Measurements from ENCODE around the gene MYO1D.

MYO1D gene

GRCh38 chr17:32795339-32795979 is 81.5 kb downstream of the MYO1D start:
- H3K27me3 Mint-ChIP-seq = peaks cover 2% of the 10 kb centered on the region
- no peak overlapping the region for H3K27ac Mint-ChIP-seq
- H3K4me3 Mint-ChIP-seq = no peak overlapping the region
- no peaks in the 10 kb centered on the region for H3K36me3 Mint-ChIP-seq
- no peaks in the 10 kb centered on the region for H3K9me3 Mint-ChIP-seq
- no peaks in the 10 kb centered on the region for H3K4me1 Mint-ChIP-seq

- Mint-ChIP-seq H3K36me3 (no peaks in the 10 kb centered on the region), H3K4me1 (no peaks in the 10 kb centered on the region), H3K27me3 (no peaks in the 10 kb centered on the region)
These were observed 82.2 kb downstream of the MYO1D start for GRCh38 chr17:32794533-32795246.

GRCh38 chr17:32793841-32794240 is 83.1 kb downstream of the MYO1D start:
- H3K9me3 Mint-ChIP-seq = no peaks in the 10 kb centered on the region
- no peak overlapping the region for H3K27ac Mint-ChIP-seq
- no peaks in the 10 kb centered on the region for H3K27me3 Mint-ChIP-seq
- no peak overlapping the region for H3K4me3 Mint-ChIP-seq
- H3K4me1 Mint-ChIP-seq = no peaks in the 10 kb centered on the region
- no peaks in the 10 kb centered on the region for H3K36me3 Mint-ChIP-seq

More at GRCh38 chr17:32794533-32795246, 82.2 kb downstream of the MYO1D start:
- H3K9me3 Mint-ChIP-seq = no peaks in the 10 kb centered on the region
- H3K27ac Mint-ChIP-seq = no peak overlapping the region
- H3K4me3 Mint-ChIP-seq = no peak overlapping the region

- no peak overlapping the region for H3K4me3 Mint-ChIP-seq
- no peaks in the 10 kb centered on the region for H3K9me3 Mint-ChIP-seq
- H3K27me3 Mint-ChIP-seq = no peaks in the 10 kb centered on the region
- no peaks in the 10 kb centered on the region for H3K4me1 Mint-ChIP-seq
- H3K27ac Mint-ChIP-seq = no peak overlapping the region
- no peaks in the 10 kb centered on the region for H3K36me3 Mint-ChIP-seq
These were observed 84.7 kb downstream of the MYO1D start for GRCh38 chr17:32792207-32792606.

- Mint-ChIP-seq H3K4me1 (no peaks in the 10 kb centered on the region), H3K36me3 (no peaks in the 10 kb centered on the region), H3K27ac (no peak overlapping the region), H3K27me3 (no peaks in the 10 kb centered on the region), H3K9me3 (no peaks in the 10 kb centered on the region), H3K4me3 (no peak overlapping the region)
These were observed 90.8 kb downstream of the MYO1D start for GRCh38 chr17:32786169-32786568.

GRCh38 chr17:32784113-32784512 is 92.8 kb downstream of the MYO1D start:
- Mint-ChIP-seq H3K4me3 (no peak overlapping the region), H3K27ac (no peak overlapping the region), H3K27me3 (no peaks in the 10 kb centered on the region), H3K9me3 (no peaks in the 10 kb centered on the region), H3K4me1 (no peaks in the 10 kb centered on the region), H3K36me3 (no peaks in the 10 kb centered on the region)

- Mint-ChIP-seq H3K27me3 (no peaks in the 10 kb centered on the region), H3K4me1 (no peaks in the 10 kb centered on the region), H3K9me3 (no peaks in the 10 kb centered on the region), H3K27ac (no peak overlapping the region), H3K4me3 (no peak overlapping the region), H3K36me3 (no peaks in the 10 kb centered on the region)
These were observed 93.3 kb downstream of the MYO1D start for GRCh38 chr17:32783602-32784001.

- Mint-ChIP-seq H3K27ac (no peak overlapping the region), H3K36me3 (no peaks in the 10 kb centered on the region), H3K9me3 (no peaks in the 10 kb centered on the region), H3K4me3 (no peak overlapping the region), H3K27me3 (no peaks in the 10 kb centered on the region), H3K4me1 (no peaks in the 10 kb centered on the region)
These were observed 96.2 kb downstream of the MYO1D start for GRCh38 chr17:32780721-32781120.

GRCh38 chr17:32777922-32778321 is 99.0 kb downstream of the MYO1D start:
- Mint-ChIP-seq H3K4me1 (no peaks in the 10 kb centered on the region), H3K36me3 (no peaks in the 10 kb centered on the region), H3K27me3 (no peaks in the 10 kb centered on the region), H3K9me3 (no peaks in the 10 kb centered on the region), H3K27ac (no peak overlapping the region), H3K4me3 (no peak overlapping the region)

GRCh38 chr17:32777436-32777835 is 99.5 kb downstream of the MYO1D start:
- Mint-ChIP-seq H3K36me3 (no peaks in the 10 kb centered on the region), H3K4me3 (no peak overlapping the region)

GRCh38 chr17:32774695-32775084 is 102.2 kb downstream of the MYO1D start:
- H3K4me3 Mint-ChIP-seq = no peak overlapping the region
- H3K27me3 Mint-ChIP-seq = no peaks in the 10 kb centered on the region
- no peaks in the 10 kb centered on the region for H3K4me1 Mint-ChIP-seq
- H3K9me3 Mint-ChIP-seq = no peaks in the 10 kb centered on the region
- H3K36me3 Mint-ChIP-seq = no peaks in the 10 kb centered on the region
- no peak overlapping the region for H3K27ac Mint-ChIP-seq

More at GRCh38 chr17:32777436-32777835, 99.5 kb downstream of the MYO1D start:
- Mint-ChIP-seq H3K27ac (no peak overlapping the region), H3K9me3 (no peaks in the 10 kb centered on the region), H3K4me1 (no peaks in the 10 kb centered on the region), H3K27me3 (no peaks in the 10 kb centered on the region)

- Mint-ChIP-seq H3K4me1 (no peaks in the 10 kb centered on the region), H3K36me3 (no peaks in the 10 kb centered on the region), H3K27me3 (no peaks in the 10 kb centered on the region), H3K27ac (no peak overlapping the region), H3K9me3 (no peaks in the 10 kb centered on the region), H3K4me3 (no peak overlapping the region)
These were observed 102.8 kb downstream of the MYO1D start for GRCh38 chr17:32773856-32774694.

GRCh38 chr17:32772453-32773025 is 104.4 kb downstream of the MYO1D start:
- Mint-ChIP-seq H3K9me3 (no peaks in the 10 kb centered on the region), H3K27ac (no peak overlapping the region), H3K4me1 (no peaks in the 10 kb centered on the region), H3K27me3 (no peaks in the 10 kb centered on the region), H3K36me3 (no peaks in the 10 kb centered on the region), H3K4me3 (no peak overlapping the region)

GRCh38 chr17:32771396-32771795 is 105.5 kb downstream of the MYO1D start:
- Mint-ChIP-seq H3K36me3 (no peaks in the 10 kb centered on the region), H3K27ac (no peak overlapping the region), H3K4me3 (no peak overlapping the region), H3K9me3 (no peaks in the 10 kb centered on the region), H3K4me1 (no peaks in the 10 kb centered on the region), H3K27me3 (no peaks in the 10 kb centered on the region)

- Mint-ChIP-seq H3K9me3 (no peaks in the 10 kb centered on the region), H3K27me3 (no peaks in the 10 kb centered on the region), H3K27ac (no peak overlapping the region), H3K4me3 (no peak overlapping the region), H3K4me1 (no peaks in the 10 kb centered on the region), H3K36me3 (no peaks in the 10 kb centered on the region)
These were observed 107.1 kb downstream of the MYO1D start for GRCh38 chr17:32769846-32770245.

Measured in activated naive CD4-positive, alpha-beta T cell treated with anti-CD3 and anti-CD28 coated beads, Interleukin-2, amount 50 U/mL, for 24 hours (primary cell).